ENCODE data around the gene EFCC1.

Gene EFCC1

DNA sequence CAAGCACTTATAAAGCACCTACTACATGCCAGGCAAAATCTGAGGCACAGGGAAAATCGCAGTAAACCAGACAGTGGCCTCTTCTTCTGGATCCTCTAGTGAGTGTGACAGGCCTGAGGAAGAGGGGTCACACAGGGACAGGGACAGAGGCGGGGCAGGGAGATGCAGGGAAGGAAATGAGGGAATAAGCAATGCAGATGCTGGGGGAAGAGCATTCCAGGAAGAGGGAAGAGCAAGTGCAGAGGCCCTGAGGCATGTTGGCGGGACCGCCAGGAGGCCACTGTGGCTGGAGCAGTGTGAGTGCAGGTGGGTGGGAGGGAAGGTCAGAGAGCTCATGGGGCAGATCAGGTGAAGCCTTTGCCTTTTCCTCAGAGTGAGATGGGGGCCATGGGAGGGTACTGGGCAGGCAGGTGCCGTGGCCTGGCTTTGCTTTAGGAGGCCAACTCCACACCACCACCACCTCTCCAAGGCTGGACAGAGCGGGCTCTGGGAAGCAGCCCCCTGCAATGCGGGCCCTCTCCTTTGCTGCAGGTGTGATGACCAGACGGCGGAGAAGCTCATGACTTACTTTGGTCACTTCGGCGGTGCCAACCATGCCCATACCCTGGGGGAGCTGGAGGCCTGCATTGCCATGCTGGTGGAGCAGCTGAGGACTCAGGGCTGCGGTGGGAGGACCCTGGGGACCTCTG, 32.7 kb downstream of the EFCC1 start:
- DNase-seq = no peak

DNA sequence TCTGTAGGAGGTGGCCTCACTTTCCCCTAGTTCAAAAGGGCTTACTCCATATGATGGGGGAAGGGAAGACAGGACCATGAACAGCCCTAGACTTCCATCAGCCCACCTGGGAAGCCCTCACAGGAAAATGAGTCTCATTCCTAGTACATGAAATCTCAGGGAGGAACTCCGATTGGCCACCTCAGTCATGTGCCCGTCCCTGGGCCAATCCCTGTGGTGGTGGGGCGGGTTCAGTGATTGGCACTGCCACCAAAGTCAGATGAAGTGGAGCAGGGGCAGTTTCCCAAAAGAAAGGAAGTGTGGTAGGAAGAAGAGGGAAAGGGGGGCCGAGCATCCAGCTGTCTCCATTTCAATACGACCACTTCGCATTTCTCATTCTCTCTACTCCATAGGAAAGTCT, 33.5 kb downstream of the EFCC1 start:
- no peak for DNase-seq

GRCh38 chr3:129035360-129036221, 34.5 kb downstream of the EFCC1 start:
- DNase-seq = no peak

DNA sequence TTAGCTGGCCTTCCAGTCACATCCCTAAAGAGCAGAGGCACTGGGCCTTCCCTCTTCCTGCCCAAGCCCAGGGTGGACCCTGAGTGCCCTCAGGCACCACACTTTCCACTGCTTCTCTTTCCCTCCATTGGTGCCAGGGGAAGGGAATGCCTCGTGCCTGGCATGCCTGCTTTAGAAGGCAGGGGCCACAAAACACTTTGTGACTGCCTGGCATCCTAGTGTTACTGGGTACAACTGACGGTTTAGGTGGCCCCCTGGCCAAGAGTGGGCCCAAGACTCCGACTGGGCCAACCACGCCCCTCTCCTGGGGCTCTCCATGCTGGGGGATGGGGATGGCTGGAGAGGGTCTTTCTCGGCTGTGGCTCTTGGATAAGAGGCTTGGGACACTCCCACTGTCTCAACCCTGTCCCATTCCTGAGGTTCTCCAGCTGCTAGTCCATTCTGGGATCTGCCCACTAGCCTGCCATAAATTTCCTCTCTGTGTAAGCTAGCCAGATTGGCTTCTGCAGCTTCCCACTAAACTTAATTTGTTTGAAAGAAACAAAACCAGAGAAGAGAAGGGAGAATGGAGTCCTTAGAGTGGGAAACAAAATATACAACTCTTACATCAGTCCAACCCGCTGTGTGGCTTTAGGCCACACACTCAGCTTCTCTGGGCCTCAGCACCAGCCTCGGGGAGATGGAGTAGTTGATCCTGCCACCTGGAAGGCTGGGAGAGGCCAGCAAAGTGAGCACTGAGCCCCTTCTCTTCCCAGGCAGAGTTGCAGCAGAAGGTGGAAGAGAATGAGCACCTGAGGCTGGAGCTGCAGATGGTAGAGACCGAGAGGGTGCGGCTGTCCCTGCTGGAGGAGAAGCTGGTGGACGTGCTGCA, 35.4 kb downstream of the EFCC1 start:
- DNase-seq = no peak

- DNase-seq = no peak
Measured at GRCh38 chr3:129037093-129037419, 36.0 kb downstream of the EFCC1 start.

- no peak for DNase-seq
Measured at GRCh38 chr3:129038121-129038855, 37.2 kb downstream of the EFCC1 start.

- no peak for DNase-seq
Measured at GRCh38 chr3:129039271-129040038, 38.4 kb downstream of the EFCC1 start.

DNA sequence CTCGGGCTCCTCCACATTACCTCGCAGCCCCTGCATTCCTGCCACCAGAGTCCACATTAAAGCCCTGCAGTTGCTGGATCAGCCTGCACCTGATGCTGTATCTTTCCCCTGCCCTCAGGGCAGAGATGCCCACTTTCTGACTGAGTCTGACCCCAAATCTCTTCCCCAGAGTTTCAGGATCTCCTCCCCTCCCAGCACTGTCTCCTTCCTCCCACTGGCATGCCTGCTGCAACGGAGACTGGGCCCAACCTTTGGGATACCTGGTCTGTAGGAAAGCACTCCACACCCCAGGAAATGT, 38.9 kb downstream of the EFCC1 start:
- no peak for DNase-seq

GRCh38 chr3:129040579-129041300, 39.6 kb downstream of the EFCC1 start:
- DNase-seq = no peak

DNA sequence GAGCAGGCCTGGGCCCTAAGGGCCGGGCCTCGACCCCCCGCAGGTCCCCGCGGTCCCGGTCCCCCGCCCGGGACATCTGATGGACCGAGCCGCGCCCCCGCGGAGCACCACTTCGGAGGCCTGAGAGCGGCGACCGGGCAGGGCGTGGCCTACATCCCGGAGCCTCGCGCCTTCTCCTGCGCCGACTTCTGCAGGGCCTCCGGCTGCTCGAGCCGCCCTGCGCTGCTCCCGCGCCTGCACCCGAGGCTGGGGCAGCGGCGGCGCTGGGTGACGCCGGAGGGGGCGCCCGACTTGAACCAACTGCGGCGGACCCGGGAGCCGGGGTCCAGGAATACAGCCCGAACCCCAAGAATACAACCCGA, 44.6 kb downstream of the EFCC1 start:
- DNase-seq = peak in 2 of 5 experiments; percentile 9 to 49

DNA sequence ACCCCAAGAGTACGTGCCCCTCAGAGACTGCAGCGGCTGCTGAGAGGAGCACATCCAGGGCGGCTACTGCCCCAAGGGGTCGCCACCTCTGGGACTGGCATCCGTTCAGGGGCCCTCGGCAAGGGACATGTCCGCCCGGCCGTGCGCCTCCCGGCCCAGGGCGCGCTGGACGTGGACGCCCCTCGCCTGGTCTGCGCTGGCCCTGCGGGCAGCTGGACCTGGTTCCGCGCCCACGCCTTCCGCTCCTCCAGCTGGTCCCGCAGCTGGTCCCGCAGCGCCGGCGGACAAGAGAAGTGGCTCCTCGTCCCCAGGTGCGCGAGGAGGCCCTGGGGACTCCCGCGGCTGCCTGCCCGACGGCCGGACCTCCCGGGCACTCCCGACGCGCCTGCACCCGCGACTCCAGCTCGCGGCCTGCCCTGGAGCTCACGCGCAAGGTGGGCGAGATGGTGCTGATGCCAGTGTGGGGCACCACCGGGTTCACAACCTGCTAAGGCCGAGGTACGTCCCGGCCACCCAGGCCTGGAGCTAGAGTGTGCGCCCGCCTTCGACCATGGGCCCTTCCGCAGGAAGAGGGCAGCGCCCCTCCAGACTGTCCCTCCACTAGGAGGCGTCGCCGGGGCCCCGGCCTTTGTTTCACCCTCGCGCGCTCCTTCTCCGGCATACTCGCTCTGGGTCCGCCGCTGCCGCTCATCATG, 45.1 kb downstream of the EFCC1 start:
- no peak for DNase-seq

DNA sequence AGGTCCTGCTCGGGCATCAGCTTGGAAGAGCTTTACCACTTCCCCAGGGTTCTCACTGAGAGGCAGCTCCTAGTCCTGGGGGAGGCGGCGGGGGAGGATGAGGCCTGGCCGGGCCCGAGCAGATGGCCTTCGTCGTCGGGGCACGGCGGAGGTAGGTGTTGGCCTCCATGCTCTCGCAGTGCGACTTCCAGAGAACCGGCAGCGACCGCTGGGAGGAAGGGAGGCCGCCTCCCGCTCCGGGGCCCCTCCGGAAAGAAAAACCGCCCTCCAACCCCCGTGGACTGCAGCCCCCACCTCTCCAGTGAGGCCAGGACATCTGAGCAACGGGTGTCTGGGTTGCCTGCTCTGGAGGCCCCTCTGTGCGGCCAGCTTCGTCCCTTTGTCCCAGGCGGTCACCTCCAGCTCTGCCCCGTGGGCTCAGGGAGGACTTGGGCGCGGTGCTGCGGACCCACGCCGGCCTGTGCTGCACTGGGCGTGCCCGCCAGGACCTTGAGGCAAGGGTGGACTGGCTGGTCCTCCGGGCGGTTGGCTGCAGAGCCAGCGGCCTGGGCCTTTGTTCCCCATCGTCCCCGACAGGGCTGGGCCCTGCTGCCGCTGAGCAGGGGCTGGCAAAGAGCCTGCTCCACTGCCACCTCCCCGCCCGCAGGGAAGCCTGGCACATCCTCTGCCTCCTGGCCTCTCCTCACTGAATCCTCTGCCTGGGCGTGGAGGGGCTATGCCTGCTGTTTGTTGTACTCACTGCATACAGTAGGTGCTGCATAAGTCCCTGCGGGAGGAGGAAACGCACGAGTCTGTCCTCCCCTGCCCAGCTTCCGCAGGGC, 45.8 kb downstream of the EFCC1 start:
- DNase-seq = no peak

DNA sequence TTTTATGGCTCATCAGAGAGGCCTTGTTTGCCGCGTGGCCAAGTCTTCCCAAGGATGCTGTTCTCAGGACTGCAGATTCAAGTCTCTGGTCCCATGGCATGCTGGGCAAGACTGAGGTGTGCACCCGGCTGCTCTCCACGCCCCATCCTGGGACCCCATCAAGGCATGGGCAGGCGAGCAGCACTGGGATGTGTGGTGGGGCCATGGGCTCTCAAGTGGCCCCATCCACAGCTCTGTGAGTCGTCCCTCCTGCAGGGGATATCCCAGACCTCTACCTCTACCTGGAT, 46.4 kb downstream of the EFCC1 start:
- no peak for DNase-seq

- no peak for DNase-seq
Measured at GRCh38 chr3:129050556-129051295, 49.6 kb downstream of the EFCC1 start.

GRCh38 chr3:129051871-129052340, 50.8 kb downstream of the EFCC1 start:
- DNase-seq = no peak

- DNase-seq = no peak
Measured at GRCh38 chr3:129052675-129053074, 51.6 kb downstream of the EFCC1 start.

DNA sequence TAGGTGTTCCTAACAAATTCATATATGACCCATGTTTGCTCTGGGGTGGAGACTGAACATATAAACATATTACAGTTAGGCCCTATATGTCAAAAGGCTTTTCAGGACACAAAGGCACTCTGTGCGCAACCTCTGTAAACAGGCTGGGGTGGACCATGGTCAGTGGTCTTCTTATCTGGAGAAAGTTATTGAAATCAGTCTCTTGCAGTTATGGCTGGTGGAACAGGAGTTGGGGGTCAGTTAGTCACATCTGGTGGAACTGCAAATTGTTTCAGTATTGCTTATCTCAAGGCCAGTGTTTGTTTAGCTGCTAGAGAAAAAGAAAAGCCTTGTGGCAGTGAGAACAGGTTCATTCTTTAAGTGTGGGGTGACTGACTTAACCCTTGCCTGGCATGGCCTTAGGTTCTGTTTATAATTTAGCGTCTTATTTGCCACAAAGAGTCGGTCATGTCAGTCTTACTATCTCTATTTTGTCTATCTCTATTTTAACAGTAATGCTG, 53.6 kb downstream of the EFCC1 start:
- no peak for DNase-seq

DNA sequence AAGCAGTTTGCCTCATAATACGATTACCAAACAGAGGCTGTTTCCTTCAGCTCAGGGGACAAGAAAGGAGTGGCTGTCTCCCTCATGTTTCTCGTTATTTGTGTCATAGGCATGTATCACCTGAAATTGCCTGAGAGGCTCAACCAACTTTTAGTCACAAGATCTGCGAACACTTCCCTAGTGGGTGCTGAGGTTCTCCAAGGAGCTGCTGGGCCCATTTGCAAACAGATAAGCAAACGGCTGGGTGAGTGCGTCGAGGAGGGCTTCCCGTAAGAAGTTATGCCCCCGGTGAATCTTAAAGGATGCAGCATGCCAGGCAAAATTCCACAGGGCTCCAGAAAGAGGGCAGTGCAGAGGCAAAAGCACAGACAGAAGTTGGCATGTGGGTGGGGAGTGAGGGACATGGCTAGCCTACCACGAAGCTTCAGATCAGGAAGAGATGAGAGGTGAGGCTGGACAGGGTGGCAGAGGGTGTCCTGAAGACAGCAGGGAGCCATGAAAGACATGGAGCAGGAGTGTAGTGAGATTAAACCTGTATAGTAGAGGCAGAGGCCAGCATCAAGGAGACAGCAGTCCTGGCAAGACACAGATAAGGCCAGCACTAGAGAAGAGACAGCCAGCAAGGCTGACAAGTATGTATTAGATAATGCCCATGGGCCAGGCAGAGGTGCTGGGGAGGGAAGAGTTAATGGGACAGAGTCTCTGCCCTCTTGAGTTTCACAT, 55.5 kb downstream of the EFCC1 start:
- DNase-seq = no peak
